Osteocyte (in vitro differentiated cells): ENCODE measurements around the gene MAMDC4. TPM values are rescaled to one million over a fixed set of nuclear protein-coding genes. Genes with fewer than 3 reads are reported as not detected.

ENCODE experiments used
- DNase-seq: peaks from one replicate; pipeline ENCODE4 v3.0.0; 2021; ENCODE audit warnings: mixed read lengths; ENCODE audit not compliant: unreplicated experiment; ENCODE audit errors: extremely low spot score
- H3K27ac Mint-ChIP-seq: one replicate; pipeline ENCODE4 v1.8.0; 2021; ENCODE audit warnings: mild to moderate bottlenecking, mixed read lengths; ENCODE audit not compliant: unreplicated experiment
- H3K27me3 Mint-ChIP-seq: one replicate; pipeline ENCODE4 v1.8.0; 2021; ENCODE audit warnings: mixed read lengths; ENCODE audit not compliant: unreplicated experiment
- H3K36me3 Mint-ChIP-seq: one replicate; pipeline ENCODE4 v1.8.0; 2021; ENCODE audit warnings: mixed read lengths; ENCODE audit not compliant: unreplicated experiment
- H3K4me1 Mint-ChIP-seq: one replicate; pipeline ENCODE4 v1.8.0; 2021; ENCODE audit warnings: mixed read lengths; ENCODE audit not compliant: unreplicated experiment
- H3K4me3 Mint-ChIP-seq: one replicate; pipeline ENCODE4 v1.8.0; 2021; ENCODE audit warnings: mild to moderate bottlenecking, moderate library complexity, mixed read lengths; ENCODE audit not compliant: unreplicated experiment
- H3K9me3 Mint-ChIP-seq: one replicate; pipeline ENCODE4 v1.8.0; 2021; ENCODE audit warnings: mixed read lengths; ENCODE audit not compliant: unreplicated experiment
- CTCF ChIP-seq: fragments of 200-600 bp; sonication (generic); IDR thresholded peaks from 2 replicates; pipeline ENCODE4 v1.5.0; 2021; ENCODE audit warnings: antibody characterized with exemption, mild to moderate bottlenecking, moderate library complexity
- total RNA-seq: library from RNA; stranded (reverse); gene quantifications from 2 replicates; pipeline ENCODE4 v1.2.1, GENCODE V29; 2021

Gene MAMDC4
- total RNA-seq, 1 donor from 2014 or later: 9.4 TPM

DNA sequence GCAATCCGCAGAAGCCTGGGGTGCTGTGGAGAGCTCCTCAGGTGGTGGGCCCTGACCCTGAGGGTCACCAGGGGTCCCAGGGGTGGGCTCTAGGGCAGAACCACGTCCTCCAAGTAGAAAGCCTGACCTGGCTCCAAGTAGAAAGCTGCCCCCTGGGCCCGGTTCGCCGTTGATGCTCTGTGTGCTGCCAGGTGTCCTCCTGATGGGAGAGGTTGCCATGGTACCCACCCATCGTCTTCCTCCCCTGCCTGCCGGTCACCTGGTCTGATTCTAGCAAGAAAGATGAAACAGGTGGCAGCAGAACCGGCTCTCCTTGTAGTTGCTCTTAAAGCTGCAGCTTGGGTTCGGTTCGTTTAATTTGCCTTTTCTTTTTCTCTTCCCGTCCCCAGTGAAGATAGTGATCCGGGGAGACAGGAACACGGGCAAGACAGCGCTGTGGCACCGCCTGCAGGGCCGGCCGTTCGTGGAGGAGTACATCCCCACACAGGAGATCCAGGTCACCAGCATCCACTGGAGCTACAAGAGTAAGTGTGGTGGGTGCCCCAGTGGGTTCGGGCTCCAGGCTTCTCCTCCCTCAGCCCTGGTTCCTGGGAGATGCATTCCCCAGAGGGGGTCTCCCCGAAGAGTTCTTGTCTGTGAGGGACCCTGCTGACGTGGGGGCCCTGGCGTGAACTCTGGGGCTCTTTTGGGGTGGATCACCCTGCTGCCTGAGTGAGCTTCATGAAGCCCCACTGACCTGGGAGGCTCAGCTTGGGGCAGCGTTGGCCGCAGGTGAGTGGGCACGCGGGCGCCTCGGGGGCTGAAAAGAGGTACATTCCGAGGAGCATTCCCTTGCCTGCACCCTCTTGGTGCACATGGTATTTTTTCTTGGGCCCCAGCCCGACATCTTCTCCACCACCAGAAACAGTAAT is 28.8 kb upstream of the MAMDC4 start:
- Mint-ChIP-seq H3K27ac (no peak overlapping the region), H3K4me1 (peaks cover 4% of the 10 kb centered on the region), H3K36me3 (no peaks in the 10 kb centered on the region), H3K9me3 (no peaks in the 10 kb centered on the region), H3K27me3 (no peaks in the 10 kb centered on the region), H3K4me3 (no peak overlapping the region)
- no peak for TF ChIP-seq CTCF
- no peak for DNase-seq

DNA sequence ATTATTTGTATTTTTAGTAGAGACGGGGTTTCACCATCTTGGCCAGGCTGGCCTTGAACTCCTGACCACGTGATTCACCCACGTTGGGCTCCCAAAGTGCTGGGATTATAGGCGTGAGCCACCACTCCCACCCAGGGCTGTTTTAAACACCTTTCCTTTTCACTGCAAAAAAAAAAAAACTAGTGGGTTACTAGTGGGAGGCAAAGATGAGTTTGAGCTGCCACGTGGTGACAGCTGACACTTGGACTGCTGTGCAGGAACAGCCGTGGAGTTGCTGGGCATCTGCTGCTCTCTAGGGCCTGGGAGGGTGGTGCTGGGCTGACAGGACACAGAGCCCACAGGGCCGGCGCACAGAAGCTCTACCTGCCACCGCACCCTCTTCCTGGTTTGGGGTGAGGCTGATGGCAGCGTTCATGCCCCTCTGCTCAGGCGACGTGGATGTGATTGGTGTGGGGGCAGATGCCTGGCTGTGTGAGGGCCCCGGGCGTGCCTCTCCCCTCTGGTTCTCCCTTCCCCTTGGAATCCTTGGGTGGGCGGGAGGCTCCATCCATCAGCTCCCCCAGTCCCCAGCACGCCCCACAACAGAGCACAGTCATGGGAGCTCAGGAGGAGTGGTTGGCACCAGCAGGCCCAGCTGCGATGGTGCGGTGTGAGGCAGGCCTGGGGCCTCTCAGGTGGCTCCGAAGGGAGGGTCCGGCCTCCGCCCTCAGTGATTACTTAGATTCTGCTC is 27.5 kb upstream of the MAMDC4 start:
- Mint-ChIP-seq H3K9me3 (no peaks in the 10 kb centered on the region), H3K4me3 (no peak overlapping the region), H3K27ac (no peak overlapping the region), H3K27me3 (no peaks in the 10 kb centered on the region), H3K36me3 (peaks cover 4% of the 10 kb centered on the region), H3K4me1 (peaks cover 4% of the 10 kb centered on the region)
- no peak for DNase-seq
- TF ChIP-seq CTCF: no peak

GRCh38 chr9:136825295-136826187 is 26.6 kb upstream of the MAMDC4 start:
- Mint-ChIP-seq H3K4me3 (no peak overlapping the region), H3K4me1 (peaks cover 4% of the 10 kb centered on the region), H3K27ac (no peak overlapping the region), H3K36me3 (peaks cover 4% of the 10 kb centered on the region), H3K9me3 (no peaks in the 10 kb centered on the region), H3K27me3 (no peaks in the 10 kb centered on the region)
- no peak for DNase-seq
- no peak for TF ChIP-seq CTCF

DNA sequence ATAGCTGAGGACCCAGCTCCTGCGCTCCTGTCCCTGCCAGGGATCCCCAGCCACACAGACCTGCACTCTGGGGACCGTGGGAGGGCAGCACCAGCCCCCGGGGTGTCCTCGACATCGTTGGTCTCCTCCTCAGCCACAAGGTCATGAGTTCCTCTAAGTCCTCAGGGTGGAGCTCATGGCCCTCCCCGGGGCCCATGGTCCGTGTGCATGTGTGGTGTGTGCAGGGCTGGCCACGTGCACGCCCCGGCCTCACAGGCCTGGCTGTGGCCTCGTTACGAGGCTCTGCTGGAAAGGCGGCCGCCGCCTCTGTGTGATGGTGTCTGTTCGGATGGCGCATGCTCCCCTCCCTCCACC is 26.0 kb upstream of the MAMDC4 start:
- no peak for DNase-seq
- no peaks in the 10 kb centered on the region for H3K27me3 Mint-ChIP-seq
- peaks cover 4% of the 10 kb centered on the region for H3K36me3 Mint-ChIP-seq
- H3K27ac Mint-ChIP-seq: no peak overlapping the region
- no peaks in the 10 kb centered on the region for H3K9me3 Mint-ChIP-seq
- no peak overlapping the region for H3K4me3 Mint-ChIP-seq
- H3K4me1 Mint-ChIP-seq: no peaks in the 10 kb centered on the region
- TF ChIP-seq CTCF: no peak
